ENCODE data around the gene HACL1. TPM values are rescaled to one million over a fixed set of nuclear protein-coding genes. Genes with fewer than 3 reads are reported as not detected.

HACL1 gene
- total and polyA plus RNA-seq, 5 donors from 2014 or later = 35.8 to 44.8 (median 36.0) TPM

DNA sequence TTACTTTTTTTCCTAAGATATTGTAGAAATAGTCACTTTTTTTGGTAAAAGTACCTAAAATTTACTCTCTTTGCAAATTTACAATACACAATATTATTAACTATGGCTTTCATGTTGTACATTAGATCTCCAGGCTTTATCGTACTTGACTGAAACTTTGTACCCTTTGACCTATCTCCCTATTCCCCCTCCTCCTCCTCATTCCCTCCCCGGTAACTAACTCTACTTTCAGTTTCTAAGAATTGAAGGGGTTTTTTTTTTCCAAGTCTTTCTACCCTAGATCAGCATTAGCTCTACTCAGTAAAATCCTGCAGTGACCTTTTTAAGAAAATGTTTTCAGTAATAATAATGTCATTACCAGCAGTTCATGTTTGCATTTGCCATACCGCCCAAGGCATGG is 10.1 kb downstream of the HACL1 start:
- peaks cover 21% of the 10 kb centered on the region for H3K36me3 Mint-ChIP-seq
- H3K27ac ChIP-seq (ENCODE audit: insufficient read depth, low read length, poor library complexity, severe bottlenecking) = no peak overlapping the region
- H3K4me3 Mint-ChIP-seq = no peak overlapping the region
- no peak for DNase-seq
- no peak overlapping the region for H3K4me3 ChIP-seq (ENCODE audit: low read depth, low read length)
- H3K27me3 Mint-ChIP-seq = no peaks in the 10 kb centered on the region
- H3K27ac Mint-ChIP-seq = peak overlapping the region in 1 of 3 donors; percentile 17
- H3K9me3 ChIP-seq (ENCODE audit: control insufficient read depth in 2 of 2, low read length in 2 of 2) = no peaks in the 10 kb centered on the region
- H3K4me1 Mint-ChIP-seq = peaks cover 0 to 8% (median 5%) of the 10 kb centered on the region in 4 donors
- no peak for ATAC-seq (ENCODE audit: low read depth in 2 of 2)
- no peaks in the 10 kb centered on the region for H3K27me3 ChIP-seq (ENCODE audit: control insufficient read depth, insufficient read depth, low read length)
- H3K36me3 ChIP-seq (ENCODE audit: control insufficient read depth, insufficient read depth, low read length) = peaks cover 56% of the 10 kb centered on the region
- H3K4me1 ChIP-seq (ENCODE audit: control insufficient read depth, insufficient read depth, low read length, poor library complexity, severe bottlenecking) = no peaks in the 10 kb centered on the region
- no peaks in the 10 kb centered on the region for H3K9me3 Mint-ChIP-seq

DNA sequence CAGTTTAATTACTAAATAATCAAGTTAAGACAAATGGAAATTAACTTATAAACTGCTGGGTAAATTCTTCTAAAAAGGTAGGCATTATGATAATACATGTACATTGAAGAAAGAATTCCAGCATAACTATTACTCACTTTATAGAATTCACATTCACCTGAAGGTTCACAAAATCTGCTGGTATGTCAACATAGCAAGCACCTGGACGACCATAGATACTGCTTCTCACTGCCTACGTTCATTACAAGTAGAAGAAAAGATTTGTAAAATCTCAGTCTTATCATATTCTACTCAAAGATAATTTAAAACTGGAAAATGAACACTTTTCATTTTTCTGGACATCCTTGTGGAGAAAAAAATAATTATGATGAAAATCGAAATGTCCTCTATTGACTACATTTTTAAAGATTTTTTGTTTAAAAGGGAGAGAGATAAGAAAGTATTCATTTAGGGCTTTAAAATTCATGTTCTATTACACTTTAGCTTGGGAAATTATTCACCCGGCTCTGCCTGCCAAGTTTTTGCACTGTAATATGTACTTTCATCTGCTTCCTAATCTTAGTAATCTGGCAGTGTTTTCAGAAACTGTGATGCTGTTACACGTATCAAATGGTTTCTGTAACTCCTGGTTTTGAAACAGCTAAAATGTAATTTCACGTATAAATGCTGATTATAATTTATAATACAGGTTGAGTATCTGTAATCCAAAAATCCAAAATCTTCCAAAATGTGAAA is 16.1 kb downstream of the HACL1 start:
- Mint-ChIP-seq H3K36me3 (peaks cover 37% of the 10 kb centered on the region), H3K4me3 (no peak overlapping the region)
- ATAC-seq (ENCODE audit: low read depth in 2 of 2) = no peak

DNA sequence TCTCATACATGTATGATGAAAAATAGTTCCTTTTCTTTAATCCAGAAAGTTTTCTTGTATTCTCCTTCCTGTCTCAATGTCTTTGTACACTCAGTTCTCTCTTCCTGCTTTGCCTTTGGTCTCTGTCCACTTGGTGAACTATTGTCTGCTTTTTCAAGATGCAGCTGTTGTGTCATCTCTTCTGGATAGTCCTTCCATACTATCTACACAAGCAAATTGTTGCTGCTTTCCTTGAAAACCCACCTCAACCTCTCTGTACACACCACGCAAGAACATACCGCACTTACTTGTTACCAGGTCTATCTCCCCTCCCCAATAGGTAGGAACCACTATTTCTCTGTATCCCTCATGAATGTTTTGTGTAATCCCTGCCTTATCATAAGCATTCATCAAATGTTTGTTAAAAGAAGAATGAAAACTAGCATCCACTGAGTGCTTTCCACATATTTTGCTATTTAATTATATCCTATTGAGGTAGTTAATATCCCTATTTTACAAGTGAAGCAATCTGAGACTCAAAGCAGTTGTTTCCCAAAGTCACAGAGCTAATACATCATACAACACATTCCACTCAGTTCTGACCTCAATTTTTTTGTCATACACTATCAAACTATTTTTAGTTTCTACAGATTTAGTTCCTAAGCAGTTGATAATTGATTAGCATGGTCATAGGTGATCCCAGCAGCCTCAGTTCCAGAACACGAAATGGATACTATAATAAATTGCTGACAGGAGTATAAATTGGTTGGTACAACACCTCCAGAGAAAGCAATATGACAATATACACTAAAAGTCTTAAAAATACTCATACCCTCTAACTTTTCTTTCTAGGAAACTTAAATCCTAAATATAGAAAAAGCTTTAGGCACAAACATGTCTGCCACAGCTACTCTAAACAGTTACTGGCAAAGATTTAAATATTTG is 19.6 kb downstream of the HACL1 start:
- no peaks in the 10 kb centered on the region for H3K27me3 ChIP-seq (ENCODE audit: control insufficient read depth, insufficient read depth, low read length)
- ATAC-seq (ENCODE audit: low read depth in 2 of 2) = no peak
- peak overlapping the region in 2 of 3 donors; percentile 9 to 37 for H3K27ac Mint-ChIP-seq
- no peaks in the 10 kb centered on the region for H3K4me1 ChIP-seq (ENCODE audit: control insufficient read depth, insufficient read depth, low read length, poor library complexity, severe bottlenecking)
- no peaks in the 10 kb centered on the region for H3K9me3 ChIP-seq (ENCODE audit: control insufficient read depth in 2 of 2, low read length in 2 of 2)
- H3K4me1 Mint-ChIP-seq = peaks cover 4 to 27% (median 17%) of the 10 kb centered on the region in 4 donors
- H3K4me3 ChIP-seq (ENCODE audit: low read depth, low read length) = no peak overlapping the region
- no peaks in the 10 kb centered on the region for H3K9me3 Mint-ChIP-seq
- H3K36me3 Mint-ChIP-seq = peaks cover 43% of the 10 kb centered on the region
- peaks cover 78% of the 10 kb centered on the region for H3K36me3 ChIP-seq (ENCODE audit: control insufficient read depth, insufficient read depth, low read length)
- no peak overlapping the region for H3K4me3 Mint-ChIP-seq
- DNase-seq = no peak
- no peak overlapping the region for H3K27ac ChIP-seq (ENCODE audit: insufficient read depth, low read length, poor library complexity, severe bottlenecking)
- H3K27me3 Mint-ChIP-seq = no peaks in the 10 kb centered on the region

More for the DNA sequence above, 16.1 kb downstream of the HACL1 start:
- peaks cover 76% of the 10 kb centered on the region for H3K36me3 ChIP-seq (ENCODE audit: control insufficient read depth, insufficient read depth, low read length)
- no peak for DNase-seq
- no peak overlapping the region for H3K27ac Mint-ChIP-seq
- no peak overlapping the region for H3K4me3 ChIP-seq (ENCODE audit: low read depth, low read length)
- H3K4me1 Mint-ChIP-seq = peaks cover 6 to 17% (median 10%) of the 10 kb centered on the region in 4 donors
- no peaks in the 10 kb centered on the region for H3K9me3 ChIP-seq (ENCODE audit: control insufficient read depth in 2 of 2, low read length in 2 of 2)
- no peaks in the 10 kb centered on the region for H3K27me3 Mint-ChIP-seq
- H3K9me3 Mint-ChIP-seq = no peaks in the 10 kb centered on the region
- no peak overlapping the region for H3K27ac ChIP-seq (ENCODE audit: insufficient read depth, low read length, poor library complexity, severe bottlenecking)
- no peaks in the 10 kb centered on the region for H3K4me1 ChIP-seq (ENCODE audit: control insufficient read depth, insufficient read depth, low read length, poor library complexity, severe bottlenecking)
- H3K27me3 ChIP-seq (ENCODE audit: control insufficient read depth, insufficient read depth, low read length) = no peaks in the 10 kb centered on the region

DNA sequence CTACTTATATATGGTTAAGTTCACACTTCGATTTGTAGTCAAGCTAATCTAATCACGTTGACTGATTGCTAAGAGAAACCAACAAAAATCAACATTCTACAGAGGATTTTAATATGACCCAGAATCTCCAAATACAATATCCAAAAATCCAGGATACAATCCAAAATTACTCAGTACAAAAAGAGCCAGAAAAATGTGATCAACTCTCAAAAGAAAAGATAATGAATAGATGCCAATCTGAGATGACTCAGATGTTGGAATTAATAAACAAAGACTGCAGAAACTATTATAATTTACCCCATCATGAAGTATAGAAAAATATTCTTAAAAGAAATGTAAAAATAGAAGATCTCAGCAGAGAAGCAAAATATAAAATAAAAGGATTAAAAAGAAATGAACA is 22.3 kb downstream of the HACL1 start:
- Histone ChIP-seq H3K4me3 (ENCODE audit: low read depth, low read length) (no peak overlapping the region), H3K4me1 (ENCODE audit: control insufficient read depth, insufficient read depth, low read length, poor library complexity, severe bottlenecking) (no peaks in the 10 kb centered on the region), H3K27ac (ENCODE audit: insufficient read depth, low read length, poor library complexity, severe bottlenecking) (no peak overlapping the region), H3K27me3 (ENCODE audit: control insufficient read depth, insufficient read depth, low read length) (no peaks in the 10 kb centered on the region), H3K36me3 (ENCODE audit: control insufficient read depth, insufficient read depth, low read length) (peaks cover 74% of the 10 kb centered on the region), H3K9me3 (ENCODE audit: control insufficient read depth in 2 of 2, low read length in 2 of 2) (no peaks in the 10 kb centered on the region)
- Mint-ChIP-seq H3K4me1 (peaks cover 0 to 24% (median 13%) of the 10 kb centered on the region in 4 donors), H3K27me3 (no peaks in the 10 kb centered on the region), H3K27ac (peak overlapping the region in 2 of 3 donors; percentile 21 to 61), H3K4me3 (no peak overlapping the region), H3K9me3 (no peaks in the 10 kb centered on the region), H3K36me3 (peaks cover 42% of the 10 kb centered on the region)
- ATAC-seq (ENCODE audit: low read depth in 2 of 2) = no peak
- DNase-seq = no peak

DNA sequence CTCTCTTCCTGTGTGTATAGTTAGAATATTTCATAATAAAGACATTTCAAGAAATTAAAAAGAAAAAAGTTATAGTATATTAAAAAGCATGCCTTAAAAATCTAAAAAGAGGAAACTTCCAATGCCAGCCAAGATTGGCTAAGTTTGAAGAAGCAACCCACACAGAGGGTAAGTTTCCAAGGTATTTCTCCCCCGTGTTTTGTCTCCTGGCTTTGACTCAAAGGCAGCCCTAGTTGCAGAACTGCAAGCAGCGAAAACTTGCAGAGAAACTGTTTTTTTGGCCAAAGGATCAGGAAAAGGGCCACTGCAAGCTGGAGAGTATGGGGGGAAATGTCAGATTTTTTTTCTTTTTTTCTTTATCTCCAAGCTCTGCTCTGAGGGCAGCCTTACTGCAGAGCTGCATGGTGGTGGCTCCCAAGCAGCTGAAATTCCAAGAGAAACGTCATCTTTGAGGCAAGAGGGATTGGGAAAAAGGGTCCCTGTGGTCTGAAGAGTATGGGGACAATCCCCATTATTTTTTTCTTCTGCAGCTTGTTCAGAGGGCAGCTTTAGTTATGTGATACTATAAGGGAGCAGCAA is 23.0 kb downstream of the HACL1 start:
- no peak overlapping the region for H3K4me3 ChIP-seq (ENCODE audit: low read depth, low read length)
- ATAC-seq (ENCODE audit: low read depth in 2 of 2) (no peak), DNase-seq (no peak)
- Mint-ChIP-seq H3K36me3 (peaks cover 49% of the 10 kb centered on the region), H3K4me1 (peaks cover 0 to 24% (median 13%) of the 10 kb centered on the region in 4 donors), H3K4me3 (no peak overlapping the region), H3K27me3 (no peaks in the 10 kb centered on the region), H3K9me3 (no peaks in the 10 kb centered on the region), H3K27ac (peak overlapping the region in 1 of 3 donors; percentile 61)
- no peak overlapping the region for H3K27ac ChIP-seq (ENCODE audit: insufficient read depth, low read length, poor library complexity, severe bottlenecking)
- H3K27me3 ChIP-seq (ENCODE audit: control insufficient read depth, insufficient read depth, low read length) = no peaks in the 10 kb centered on the region
- peaks cover 79% of the 10 kb centered on the region for H3K36me3 ChIP-seq (ENCODE audit: control insufficient read depth, insufficient read depth, low read length)
- no peaks in the 10 kb centered on the region for H3K9me3 ChIP-seq (ENCODE audit: control insufficient read depth in 2 of 2, low read length in 2 of 2)
- no peaks in the 10 kb centered on the region for H3K4me1 ChIP-seq (ENCODE audit: control insufficient read depth, insufficient read depth, low read length, poor library complexity, severe bottlenecking)

DNA sequence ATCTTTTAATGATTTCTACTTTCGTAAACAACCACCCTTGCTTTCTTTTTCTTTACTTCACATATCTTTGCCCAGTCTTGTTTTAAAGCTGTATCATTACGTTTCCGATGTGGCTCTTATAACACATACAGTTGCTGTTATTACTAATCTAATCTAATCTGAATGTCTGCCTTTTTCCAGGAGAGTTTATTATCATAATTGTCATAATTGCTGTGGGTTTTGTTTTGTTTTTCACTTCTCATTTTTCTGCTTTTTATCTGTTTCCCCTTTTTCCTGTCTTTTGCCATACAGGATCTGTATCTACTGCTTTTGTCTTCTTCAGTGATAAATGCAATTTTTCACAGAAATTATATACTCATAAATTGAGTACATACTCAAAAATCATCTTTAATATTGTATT is 24.9 kb downstream of the HACL1 start:
- Mint-ChIP-seq H3K9me3 (no peaks in the 10 kb centered on the region), H3K4me1 (peaks cover 0 to 22% (median 12%) of the 10 kb centered on the region in 4 donors), H3K27ac (peak overlapping the region in 1 of 3 donors; percentile 58), H3K4me3 (no peak overlapping the region), H3K27me3 (no peaks in the 10 kb centered on the region), H3K36me3 (peaks cover 45% of the 10 kb centered on the region)
- no peak overlapping the region for H3K4me3 ChIP-seq (ENCODE audit: low read depth, low read length)
- H3K27ac ChIP-seq (ENCODE audit: insufficient read depth, low read length, poor library complexity, severe bottlenecking) = no peak overlapping the region
- H3K36me3 ChIP-seq (ENCODE audit: control insufficient read depth, insufficient read depth, low read length) = peaks cover 76% of the 10 kb centered on the region
- no peaks in the 10 kb centered on the region for H3K27me3 ChIP-seq (ENCODE audit: control insufficient read depth, insufficient read depth, low read length)
- H3K9me3 ChIP-seq (ENCODE audit: control insufficient read depth in 2 of 2, low read length in 2 of 2) = no peaks in the 10 kb centered on the region
- DNase-seq = no peak
- H3K4me1 ChIP-seq (ENCODE audit: control insufficient read depth, insufficient read depth, low read length, poor library complexity, severe bottlenecking) = no peaks in the 10 kb centered on the region
- no peak for ATAC-seq (ENCODE audit: low read depth in 2 of 2)

DNA sequence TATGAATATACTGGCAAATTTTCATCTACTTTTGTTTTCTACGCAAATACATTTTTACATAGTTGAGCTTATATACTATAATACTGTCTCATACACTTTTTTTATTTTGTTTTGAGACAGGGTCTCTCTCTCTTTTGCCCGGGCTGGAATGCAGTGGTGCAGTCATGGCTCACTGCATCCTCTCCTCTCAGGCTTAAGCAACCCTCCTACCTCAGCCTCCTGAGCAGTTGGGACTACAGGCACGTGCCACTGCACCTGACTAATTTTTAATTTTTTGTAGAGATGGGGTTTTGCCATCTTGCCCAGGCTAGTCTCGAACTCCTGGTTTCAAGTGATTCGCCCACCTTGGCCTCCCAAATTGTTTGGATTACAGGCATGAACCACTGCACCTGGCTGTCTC is 25.9 kb downstream of the HACL1 start:
- H3K27ac ChIP-seq (ENCODE audit: insufficient read depth, low read length, poor library complexity, severe bottlenecking) = no peak overlapping the region
- Mint-ChIP-seq H3K27me3 (no peaks in the 10 kb centered on the region), H3K4me3 (no peak overlapping the region), H3K9me3 (peaks cover 0 to 1% (median 0%) of the 10 kb centered on the region in 7 donors), H3K27ac (no peak overlapping the region), H3K36me3 (peaks cover 48% of the 10 kb centered on the region), H3K4me1 (peaks cover 4 to 16% (median 10%) of the 10 kb centered on the region in 4 donors)
- H3K27me3 ChIP-seq (ENCODE audit: control insufficient read depth, insufficient read depth, low read length) = no peaks in the 10 kb centered on the region
- no peak overlapping the region for H3K4me3 ChIP-seq (ENCODE audit: low read depth, low read length)
- H3K4me1 ChIP-seq (ENCODE audit: control insufficient read depth, insufficient read depth, low read length, poor library complexity, severe bottlenecking) = no peaks in the 10 kb centered on the region
- H3K36me3 ChIP-seq (ENCODE audit: control insufficient read depth, insufficient read depth, low read length) = peaks cover 80% of the 10 kb centered on the region
- H3K9me3 ChIP-seq (ENCODE audit: control insufficient read depth in 2 of 2, low read length in 2 of 2) = no peaks in the 10 kb centered on the region
- no peak for DNase-seq
- no peak for ATAC-seq (ENCODE audit: low read depth in 2 of 2)
